IPS-18a (cell line): ENCODE results near the gene HOXB1.

ENCODE experiments used
- H3K27ac ChIP-seq: one replicate; pipeline ENCODE4 v1.5.1; 2013; ENCODE audit warnings: low read length
- H3K27me3 ChIP-seq: one replicate; pipeline ENCODE4 v1.6.1; 2013; ENCODE audit warnings: mild to moderate bottlenecking, low read length; ENCODE audit not compliant: control insufficient read depth, insufficient read depth
- H3K36me3 ChIP-seq: one replicate; pipeline ENCODE4 v1.6.1; 2013; ENCODE audit warnings: low read depth, low read length; ENCODE audit not compliant: control insufficient read depth
- H3K4me1 ChIP-seq: one replicate; pipeline ENCODE4 v1.6.1; 2013; ENCODE audit warnings: low read depth, low read length; ENCODE audit not compliant: control insufficient read depth
- H3K4me3 ChIP-seq: one replicate; pipeline ENCODE4 v1.5.1; 2013; ENCODE audit warnings: low read length
- H3K9ac ChIP-seq: one replicate; pipeline ENCODE4 v1.6.1; 2013; ENCODE audit warnings: mild to moderate bottlenecking, low read length, moderate library complexity
- H3K9me3 ChIP-seq: one replicate; pipeline ENCODE4 v1.6.1; 2013; ENCODE audit warnings: low read depth, low read length; ENCODE audit not compliant: control insufficient read depth

HOXB1 gene

DNA sequence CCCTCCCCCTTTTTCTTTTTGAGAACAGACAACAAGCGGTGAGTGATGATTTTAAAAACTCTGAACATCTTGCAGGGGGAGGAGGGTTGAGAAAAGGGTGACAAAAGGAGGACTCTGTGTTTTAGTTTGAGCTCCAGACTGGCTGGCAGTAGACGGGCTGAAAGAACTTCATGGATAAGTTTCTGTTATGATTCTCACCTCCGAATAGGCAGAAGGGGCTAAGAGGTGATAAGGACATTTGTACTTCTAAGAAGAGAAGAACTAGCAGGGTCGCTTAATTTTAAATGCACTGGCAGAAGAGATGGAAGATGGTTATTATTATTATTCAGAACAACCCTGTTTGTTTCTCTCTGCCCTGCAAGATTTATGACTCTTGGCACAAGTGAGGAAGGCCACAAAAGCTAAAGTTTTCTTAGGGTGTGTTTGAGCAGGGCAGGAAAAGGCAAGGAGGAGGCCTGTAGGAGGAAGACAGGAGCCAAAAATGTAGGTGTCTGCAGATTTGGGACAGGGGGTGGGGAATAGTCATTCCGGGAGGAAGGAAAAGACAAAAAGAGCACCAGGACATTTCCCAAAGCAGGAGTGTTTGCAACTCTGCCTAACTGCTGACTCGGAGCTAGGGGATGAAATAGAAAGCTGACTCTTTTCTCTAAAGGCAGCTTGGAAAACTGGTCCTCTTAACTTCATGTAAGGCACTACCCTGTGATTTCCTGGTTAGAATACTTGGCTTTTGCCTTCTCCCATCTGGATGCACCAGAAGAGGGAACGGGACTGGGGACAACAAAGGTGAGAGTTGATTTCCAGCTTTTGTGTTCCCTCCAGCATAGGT, 26.0 kb upstream of the HOXB1 start:
- Histone ChIP-seq H3K36me3 (no peaks in the 10 kb centered on the region), H3K4me3 (no peak overlapping the region), H3K9me3 (no peaks in the 10 kb centered on the region), H3K27ac (no peak overlapping the region), H3K9ac (no peak overlapping the region), H3K27me3 (peaks cover 100% of the 10 kb centered on the region), H3K4me1 (no peaks in the 10 kb centered on the region)

DNA sequence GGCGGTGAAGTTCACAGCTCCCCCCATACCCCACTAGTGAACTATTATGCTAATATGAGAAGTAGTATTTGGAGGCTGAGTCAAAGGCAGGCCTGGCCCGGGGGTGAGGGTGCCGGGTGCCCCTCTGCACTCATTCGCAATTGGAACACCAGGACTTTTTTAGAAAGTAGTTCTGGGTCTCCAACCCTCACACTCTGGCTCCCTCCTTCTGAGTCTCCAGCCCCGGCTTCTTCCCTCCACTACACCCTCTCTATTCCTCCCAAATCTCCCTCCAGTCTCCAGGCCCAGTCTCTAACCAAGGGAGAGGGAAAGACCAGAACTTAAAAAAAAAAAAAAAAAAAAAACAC, 25.4 kb upstream of the HOXB1 start:
- no peak overlapping the region for H3K4me3 ChIP-seq
- no peaks in the 10 kb centered on the region for H3K4me1 ChIP-seq
- H3K9me3 ChIP-seq: no peaks in the 10 kb centered on the region
- peaks cover 100% of the 10 kb centered on the region for H3K27me3 ChIP-seq
- no peak overlapping the region for H3K9ac ChIP-seq
- no peak overlapping the region for H3K27ac ChIP-seq
- H3K36me3 ChIP-seq: no peaks in the 10 kb centered on the region

DNA sequence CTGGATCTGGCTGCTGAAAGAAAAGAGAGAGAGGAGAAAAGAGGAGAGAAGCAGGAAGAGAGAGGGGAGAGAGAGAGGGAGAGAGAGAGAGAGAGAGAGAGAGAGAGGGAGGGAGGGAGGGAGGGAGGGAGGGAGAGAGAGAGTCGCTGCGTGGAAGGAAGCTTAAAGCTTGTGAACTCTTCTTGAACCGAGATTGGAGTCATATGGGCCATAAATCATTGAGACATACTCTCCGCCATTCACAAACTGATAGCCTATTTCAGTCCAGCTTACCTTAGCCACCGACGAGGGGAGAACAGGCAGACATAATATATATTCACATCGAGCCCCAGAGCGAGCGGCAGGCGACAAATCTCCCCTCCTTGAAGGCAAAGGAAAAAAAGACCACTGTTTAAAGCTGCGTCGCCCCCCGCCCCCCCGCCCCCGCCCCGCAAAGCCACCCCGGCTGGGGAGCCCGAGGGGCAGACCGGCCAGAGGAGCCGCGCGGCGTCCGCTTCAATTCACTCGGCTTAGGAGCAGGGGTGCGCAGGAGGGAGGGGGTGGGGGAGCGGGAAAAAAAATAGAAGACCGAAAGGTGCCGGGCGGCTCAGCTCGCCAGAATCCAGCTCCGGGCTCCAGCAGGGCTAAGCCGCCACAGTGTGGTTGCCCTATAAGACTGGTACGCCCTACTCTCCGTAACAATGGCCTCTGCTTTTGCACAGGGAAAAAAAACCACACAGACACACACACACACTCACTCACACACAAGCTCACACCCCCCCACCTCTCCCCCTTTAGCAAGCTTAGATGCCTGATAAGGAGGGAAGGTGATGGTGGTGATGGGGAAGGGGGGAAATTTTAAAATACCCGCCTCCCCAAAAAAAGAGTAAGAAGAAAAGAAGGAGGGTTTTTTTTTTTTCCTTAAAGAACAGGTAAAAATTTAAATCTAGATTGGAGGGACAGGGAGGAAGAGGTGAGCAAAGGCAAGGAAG, 24.7 kb upstream of the HOXB1 start:
- Histone ChIP-seq H3K27ac (no peak overlapping the region), H3K27me3 (peaks cover 100% of the 10 kb centered on the region), H3K4me3 (peak overlapping the region; percentile 5), H3K9me3 (no peaks in the 10 kb centered on the region), H3K9ac (no peak overlapping the region), H3K36me3 (no peaks in the 10 kb centered on the region), H3K4me1 (no peaks in the 10 kb centered on the region)

DNA sequence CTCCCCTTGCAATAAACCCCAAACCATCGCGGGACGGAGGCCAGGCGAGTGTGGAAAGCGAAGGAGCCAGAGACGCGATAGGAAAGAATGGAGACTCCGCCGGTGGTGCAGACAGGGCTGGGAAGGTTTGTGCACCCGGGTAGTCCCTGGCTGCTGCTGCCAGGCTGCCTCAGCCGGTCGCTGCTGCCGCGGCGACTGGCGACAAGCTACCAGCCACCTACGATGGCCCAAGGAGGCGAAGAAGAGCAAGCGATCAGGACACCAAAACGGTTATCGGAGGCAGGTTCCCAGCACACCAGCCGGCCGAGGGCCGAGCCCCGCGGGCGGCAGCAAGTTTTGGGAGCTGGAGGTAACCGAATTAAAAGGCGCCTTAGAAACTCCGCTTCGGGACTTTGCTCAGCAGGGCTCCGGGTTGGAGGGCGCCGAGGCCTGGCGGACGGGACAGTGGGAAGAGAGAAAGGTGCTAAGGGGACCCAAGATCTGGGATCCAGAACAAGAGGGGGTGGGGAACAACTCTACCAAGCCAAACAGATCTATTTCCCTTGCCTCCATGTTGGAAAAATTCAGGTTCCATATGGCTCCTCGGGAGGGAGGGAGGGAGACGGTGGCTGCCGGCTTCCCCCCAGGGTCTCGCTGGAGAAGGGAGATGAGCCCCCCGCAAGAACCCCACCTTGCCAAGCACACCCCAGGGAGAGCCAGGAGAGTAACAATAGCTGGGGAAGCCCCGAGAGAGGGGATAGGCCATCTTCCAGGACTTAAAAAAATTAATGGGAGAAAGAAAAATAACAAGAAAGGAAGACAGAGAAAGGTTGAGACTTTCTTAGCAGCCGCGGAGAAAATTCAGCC, 23.8 kb upstream of the HOXB1 start:
- H3K4me1 ChIP-seq: no peaks in the 10 kb centered on the region
- no peak overlapping the region for H3K9ac ChIP-seq
- H3K27ac ChIP-seq: no peak overlapping the region
- no peaks in the 10 kb centered on the region for H3K9me3 ChIP-seq
- peaks cover 100% of the 10 kb centered on the region for H3K27me3 ChIP-seq
- H3K36me3 ChIP-seq: no peaks in the 10 kb centered on the region
- peak overlapping the region; percentile 5 for H3K4me3 ChIP-seq

DNA sequence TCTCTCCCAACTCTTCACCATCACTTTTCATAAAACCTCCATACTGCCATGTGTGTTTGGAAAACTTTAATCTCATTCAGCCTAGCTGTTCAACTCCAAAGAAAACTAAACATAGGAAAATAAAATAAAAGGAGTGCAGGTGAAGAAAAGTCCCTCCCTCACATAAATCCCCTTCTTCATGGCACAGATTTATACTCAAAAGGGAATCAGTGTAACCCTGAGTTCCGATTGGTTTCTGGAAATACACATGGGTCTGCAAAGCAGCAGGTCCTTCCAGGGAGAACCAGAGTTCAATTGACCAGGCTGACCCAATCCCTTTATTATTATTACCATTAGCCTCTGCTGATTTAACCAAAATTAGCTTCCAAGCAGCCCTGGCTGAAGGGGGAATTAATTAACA, 23.0 kb upstream of the HOXB1 start:
- peaks cover 100% of the 10 kb centered on the region for H3K27me3 ChIP-seq
- no peak overlapping the region for H3K4me3 ChIP-seq
- no peak overlapping the region for H3K27ac ChIP-seq
- no peaks in the 10 kb centered on the region for H3K36me3 ChIP-seq
- H3K9ac ChIP-seq: no peak overlapping the region
- no peaks in the 10 kb centered on the region for H3K9me3 ChIP-seq
- peaks cover under 1% of the 10 kb centered on the region for H3K4me1 ChIP-seq

DNA sequence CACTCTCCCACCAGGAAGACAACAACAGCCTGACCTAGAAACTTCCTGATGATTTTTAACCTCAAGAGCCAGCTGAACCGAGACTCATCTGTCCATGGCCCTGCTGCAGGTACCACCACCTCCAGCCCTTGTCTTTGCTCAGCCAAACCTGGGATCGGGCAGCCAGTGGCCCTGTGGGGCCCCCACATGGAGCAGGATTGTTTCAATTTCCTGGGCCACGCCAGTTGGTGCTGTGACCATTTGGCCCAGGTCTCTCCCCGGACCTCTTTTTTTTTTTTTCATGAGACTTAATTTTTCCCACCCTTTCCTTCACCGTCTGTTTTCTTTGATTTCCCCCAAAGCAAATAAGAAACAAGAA, 22.4 kb upstream of the HOXB1 start:
- H3K4me3 ChIP-seq: no peak overlapping the region
- no peaks in the 10 kb centered on the region for H3K36me3 ChIP-seq
- H3K27ac ChIP-seq: no peak overlapping the region
- no peaks in the 10 kb centered on the region for H3K9me3 ChIP-seq
- H3K9ac ChIP-seq: no peak overlapping the region
- H3K4me1 ChIP-seq: peaks cover 5% of the 10 kb centered on the region
- peaks cover 100% of the 10 kb centered on the region for H3K27me3 ChIP-seq

DNA sequence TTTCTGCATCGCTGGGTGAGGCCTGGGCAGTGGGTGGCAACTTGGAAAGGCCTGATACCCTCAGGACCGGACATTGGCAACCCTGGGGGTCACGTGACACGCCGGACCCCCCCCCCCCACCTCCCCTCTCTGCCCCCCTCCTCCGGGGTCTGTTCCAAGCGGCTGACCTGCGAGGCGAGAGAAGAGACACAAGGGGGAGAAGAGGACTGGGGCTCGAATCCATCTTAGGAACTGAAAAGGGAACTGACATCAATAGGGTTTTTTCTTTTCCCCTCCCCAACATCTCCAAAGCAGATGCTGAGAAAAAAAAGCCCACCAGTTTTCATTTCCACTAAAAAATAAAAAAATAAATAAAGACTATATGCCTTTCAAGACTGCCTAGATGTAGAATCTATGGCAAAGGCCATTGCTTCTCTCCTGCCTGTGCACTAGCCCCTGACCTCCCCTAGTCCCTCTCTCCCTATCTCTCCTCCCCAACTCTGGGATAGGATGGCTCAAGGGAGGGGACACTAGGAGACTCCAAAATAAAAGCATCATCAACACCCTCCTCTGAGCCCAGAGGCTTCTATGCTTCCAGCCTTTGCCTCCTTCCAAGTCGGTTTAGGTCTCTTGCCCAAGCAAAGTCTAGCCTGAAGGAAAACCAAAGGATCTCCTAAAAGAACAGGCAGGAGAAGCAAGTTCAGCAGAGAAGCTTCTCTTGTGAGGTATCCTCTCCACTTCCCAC, 21.8 kb upstream of the HOXB1 start:
- H3K27me3 ChIP-seq: peaks cover 100% of the 10 kb centered on the region
- H3K4me3 ChIP-seq: no peak overlapping the region
- H3K36me3 ChIP-seq: no peaks in the 10 kb centered on the region
- no peak overlapping the region for H3K9ac ChIP-seq
- H3K9me3 ChIP-seq: no peaks in the 10 kb centered on the region
- no peak overlapping the region for H3K27ac ChIP-seq
- peaks cover 5% of the 10 kb centered on the region for H3K4me1 ChIP-seq

DNA sequence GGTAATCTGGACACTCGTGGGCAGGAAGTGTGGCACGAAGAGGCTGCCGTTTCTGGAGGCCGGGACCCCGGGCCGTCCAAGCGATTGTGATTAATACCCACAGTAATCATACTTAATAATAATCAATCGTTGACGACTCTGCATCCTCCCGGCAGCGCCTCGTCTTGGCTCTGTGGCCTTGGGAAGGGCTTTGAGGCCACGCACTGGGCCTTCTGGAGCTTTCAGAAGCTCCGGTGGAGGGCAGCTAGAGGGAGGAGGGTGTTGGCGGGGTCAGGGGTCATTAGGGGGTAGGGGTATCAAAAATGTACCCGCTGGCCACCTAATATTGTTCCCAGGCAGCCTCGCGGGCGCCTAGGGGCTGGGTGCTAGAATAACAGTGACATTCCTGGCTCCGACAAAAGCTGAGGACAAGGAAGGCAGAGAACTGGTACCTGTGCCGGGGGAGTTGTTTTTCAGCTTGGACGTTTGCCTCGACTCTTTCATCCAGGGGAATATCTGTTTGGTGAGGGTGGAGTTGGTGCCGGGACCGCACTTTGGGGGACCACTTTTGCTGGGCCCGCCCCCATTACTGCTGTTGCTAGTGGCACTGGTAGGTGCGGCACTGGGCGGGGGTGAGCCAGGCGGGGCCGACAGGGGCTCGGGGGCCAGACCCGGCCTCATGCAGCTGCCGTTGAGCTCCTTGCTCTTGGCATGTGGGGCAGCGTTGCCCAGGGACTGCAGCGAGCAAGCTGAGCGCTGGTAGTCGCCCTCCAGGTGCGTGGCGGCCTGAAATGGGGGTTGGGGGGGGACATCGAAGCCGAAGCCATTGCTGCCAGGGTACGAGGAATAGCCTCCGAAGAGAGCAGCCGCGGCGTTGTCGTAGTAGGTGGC, 21.0 kb upstream of the HOXB1 start:
- Histone ChIP-seq H3K4me1 (peaks cover 5% of the 10 kb centered on the region), H3K9ac (no peak overlapping the region), H3K4me3 (no peak overlapping the region), H3K27me3 (peaks cover 100% of the 10 kb centered on the region), H3K27ac (no peak overlapping the region), H3K36me3 (no peaks in the 10 kb centered on the region), H3K9me3 (no peaks in the 10 kb centered on the region)

DNA sequence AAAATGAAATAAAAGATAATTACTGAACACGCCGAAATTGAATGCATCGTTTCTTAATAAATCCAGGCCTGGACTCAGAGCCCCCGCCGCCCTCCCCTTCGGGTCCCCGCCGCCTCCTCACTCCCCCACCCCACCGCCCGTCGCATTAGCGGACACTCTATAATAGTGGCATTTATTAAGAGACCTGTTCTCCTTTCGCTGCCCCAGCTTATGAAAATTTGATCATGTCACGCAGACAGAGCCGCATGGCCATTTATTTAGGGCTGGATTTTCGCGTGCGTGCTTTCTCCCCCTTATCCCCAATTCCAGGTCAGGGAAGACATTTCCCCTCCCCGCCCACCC, 20.4 kb upstream of the HOXB1 start:
- Histone ChIP-seq H3K4me1 (peaks cover 11% of the 10 kb centered on the region), H3K27me3 (peaks cover 100% of the 10 kb centered on the region)

DNA sequence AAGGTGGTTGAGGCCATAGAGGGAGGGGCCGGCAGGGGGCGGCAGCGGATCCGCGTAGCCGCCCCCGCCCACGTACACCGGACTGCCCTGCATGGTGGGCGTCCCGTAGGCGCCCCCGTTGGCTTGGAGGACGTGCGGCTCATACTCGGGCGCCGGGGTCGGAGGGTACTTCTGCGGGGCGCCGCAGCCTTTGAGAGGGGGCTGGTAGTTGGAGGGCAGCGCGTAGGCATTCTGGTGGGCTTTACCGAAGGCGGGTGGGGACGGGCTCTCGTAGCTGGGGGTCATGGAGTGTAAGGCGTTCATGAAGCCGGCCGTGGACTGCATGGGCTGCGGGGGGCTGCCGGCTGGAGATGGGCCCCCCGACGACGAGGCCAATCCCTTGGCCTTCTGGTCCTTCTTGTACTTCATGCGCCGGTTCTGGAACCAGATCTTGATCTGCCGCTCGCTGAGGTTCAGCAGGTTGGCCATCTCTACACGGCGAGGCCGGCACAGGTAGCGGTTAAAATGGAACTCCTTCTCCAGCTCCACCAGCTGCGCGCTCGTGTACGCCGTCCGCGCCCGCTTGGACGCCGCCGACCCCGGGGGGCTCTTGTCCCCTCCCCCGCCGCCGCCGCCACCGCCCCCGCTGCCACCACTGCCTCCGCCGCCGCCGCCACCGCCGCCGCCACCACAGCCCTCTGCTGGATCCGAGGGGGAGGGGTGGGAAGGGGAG, 19.8 kb upstream of the HOXB1 start:
- H3K27ac ChIP-seq: no peak overlapping the region
- H3K9ac ChIP-seq: no peak overlapping the region
- H3K36me3 ChIP-seq: no peaks in the 10 kb centered on the region
- no peak overlapping the region for H3K4me3 ChIP-seq
- H3K9me3 ChIP-seq: no peaks in the 10 kb centered on the region
- peaks cover 12% of the 10 kb centered on the region for H3K4me1 ChIP-seq
- peaks cover 100% of the 10 kb centered on the region for H3K27me3 ChIP-seq

More for the DNA sequence above, 20.4 kb upstream of the HOXB1 start:
- no peak overlapping the region for H3K27ac ChIP-seq
- H3K9ac ChIP-seq: no peak overlapping the region
- no peak overlapping the region for H3K4me3 ChIP-seq
- no peaks in the 10 kb centered on the region for H3K9me3 ChIP-seq
- no peaks in the 10 kb centered on the region for H3K36me3 ChIP-seq
